OCI-LY1 (cell line): ENCODE results near the gene FARSA.
"Not testable (repeated sequence)": the region's sequence is repeated elsewhere in the genome, so short reads cannot be mapped to it uniquely, and the experiment has no call there.

Source experiments
- EZH2 ChIP-seq: fragments of 200-600 bp; sonication (generic), shearing (Covaris generic); IDR thresholded peaks from 2 replicates; pipeline ENCODE4 v1.8.0; 2017; ENCODE audit warnings: borderline replicate concordance, mixed run types, mild to moderate bottlenecking, antibody characterized with exemption, low read length, moderate library complexity, mixed read lengths
- TF ChIP-seq, protein P1 (sequence below): fragments of 200-600 bp; sonication (generic), shearing (Covaris generic); IDR thresholded peaks from 2 replicates; pipeline ENCODE4 v1.5.1; 2017; ENCODE audit warnings: mild to moderate bottlenecking, antibody characterized with exemption, low read length, moderate library complexity, mixed read lengths

DNA sequence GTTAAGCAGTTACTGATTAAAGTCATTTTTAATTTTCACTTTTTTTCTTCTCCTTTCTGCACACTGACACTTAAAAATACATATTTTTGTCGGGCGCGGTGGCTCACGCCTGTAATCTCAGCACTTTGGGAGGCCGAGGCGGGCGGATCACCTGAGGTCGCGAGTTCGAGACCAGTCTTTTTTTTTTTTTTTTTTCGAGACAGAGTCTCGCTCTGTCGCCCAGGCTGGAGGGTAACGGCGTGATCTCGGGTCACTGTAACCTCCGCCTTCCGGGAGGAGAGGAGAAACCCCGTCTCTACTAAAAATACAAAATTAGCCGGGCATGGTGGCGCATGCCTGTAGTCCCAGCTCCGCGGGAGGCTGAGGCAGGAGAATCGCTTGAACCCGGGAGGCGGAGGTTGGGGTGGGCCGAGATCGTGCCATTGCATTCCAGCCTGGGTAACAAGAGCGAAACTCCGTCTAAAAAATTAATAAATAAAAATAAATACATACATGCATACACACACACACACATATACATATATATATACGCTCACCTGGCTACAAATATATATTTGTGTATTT is 24.0 kb upstream of the FARSA start:
- TF ChIP-seq, protein P1, sequence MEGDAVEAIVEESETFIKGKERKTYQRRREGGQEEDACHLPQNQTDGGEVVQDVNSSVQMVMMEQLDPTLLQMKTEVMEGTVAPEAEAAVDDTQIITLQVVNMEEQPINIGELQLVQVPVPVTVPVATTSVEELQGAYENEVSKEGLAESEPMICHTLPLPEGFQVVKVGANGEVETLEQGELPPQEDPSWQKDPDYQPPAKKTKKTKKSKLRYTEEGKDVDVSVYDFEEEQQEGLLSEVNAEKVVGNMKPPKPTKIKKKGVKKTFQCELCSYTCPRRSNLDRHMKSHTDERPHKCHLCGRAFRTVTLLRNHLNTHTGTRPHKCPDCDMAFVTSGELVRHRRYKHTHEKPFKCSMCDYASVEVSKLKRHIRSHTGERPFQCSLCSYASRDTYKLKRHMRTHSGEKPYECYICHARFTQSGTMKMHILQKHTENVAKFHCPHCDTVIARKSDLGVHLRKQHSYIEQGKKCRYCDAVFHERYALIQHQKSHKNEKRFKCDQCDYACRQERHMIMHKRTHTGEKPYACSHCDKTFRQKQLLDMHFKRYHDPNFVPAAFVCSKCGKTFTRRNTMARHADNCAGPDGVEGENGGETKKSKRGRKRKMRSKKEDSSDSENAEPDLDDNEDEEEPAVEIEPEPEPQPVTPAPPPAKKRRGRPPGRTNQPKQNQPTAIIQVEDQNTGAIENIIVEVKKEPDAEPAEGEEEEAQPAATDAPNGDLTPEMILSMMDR, result not testable (repeated sequence)
- TF ChIP-seq EZH2, result not testable (repeated sequence)
